Measurements from ENCODE around the gene OR2T2.
"Not testable (repeated sequence)": the region's sequence is repeated elsewhere in the genome, so short reads cannot be mapped to it uniquely, and the experiment has no call there.

GRCh38 chr1:248481686-248482579 is 36.5 kb downstream of the OR2T2 start:
- TF ChIP-seq CTCF (IDR thresholded peaks at IDR 0.05; ENCODE audit: low read length); EZH2 (IDR thresholded peaks at IDR 0.05; ENCODE audit: borderline replicate concordance, low read length): not testable (repeated sequence)
